NCI-H526 treated with DMSO at 0.1 percent for 48 hours (cell line): ENCODE data around the gene NR2F2.

Source experiments
- DNase-seq: peaks from one replicate; lab custom pipeline; 2025; lab: John Stamatoyannopoulos, UW

NR2F2 gene

GRCh38 chr15:96320107-96320506, 10.4 kb upstream of the NR2F2 start:
- no peak for DNase-seq

GRCh38 chr15:96320703-96321638, 9.5 kb upstream of the NR2F2 start:
- DNase-seq = no peak

- DNase-seq = peak; percentile 1
Measured at GRCh38 chr15:96321639-96322535, 8.6 kb upstream of the NR2F2 start.

- DNase-seq = no peak
Measured at GRCh38 chr15:96322536-96323318, 7.8 kb upstream of the NR2F2 start.

- DNase-seq = no peak
Measured at GRCh38 chr15:96323319-96324145, 7.0 kb upstream of the NR2F2 start.

GRCh38 chr15:96324192-96324895, 6.2 kb upstream of the NR2F2 start:
- DNase-seq = no peak

GRCh38 chr15:96324940-96325540, 5.5 kb upstream of the NR2F2 start:
- DNase-seq = no peak

GRCh38 chr15:96325541-96326327, 4.8 kb upstream of the NR2F2 start:
- DNase-seq = no peak

- peak; percentile 55 for DNase-seq
Measured at GRCh38 chr15:96326328-96327154, 4.0 kb upstream of the NR2F2 start.

- peak; percentile 82 for DNase-seq
Measured at GRCh38 chr15:96327155-96327741, 3.3 kb upstream of the NR2F2 start.

GRCh38 chr15:96328181-96328876, 2.2 kb upstream of the NR2F2 start:
- no peak for DNase-seq

- no peak for DNase-seq
Measured at GRCh38 chr15:96328877-96329195, 1.7 kb upstream of the NR2F2 start.

- peak; percentile 20 for DNase-seq
Measured at GRCh38 chr15:96329403-96329981, 1.0 kb upstream of the NR2F2 start.

GRCh38 chr15:96330064-96330449, 443 bp upstream of the NR2F2 start:
- DNase-seq = peak; percentile 58

GRCh38 chr15:96331144-96331944, 844 bp downstream of the NR2F2 start:
- DNase-seq = peak; percentile 29

- peak; percentile 50 for DNase-seq
Measured at GRCh38 chr15:96331945-96332636, 1.6 kb downstream of the NR2F2 start.
